ENCODE measurements around the gene CAB39.

CAB39 gene

DNA sequence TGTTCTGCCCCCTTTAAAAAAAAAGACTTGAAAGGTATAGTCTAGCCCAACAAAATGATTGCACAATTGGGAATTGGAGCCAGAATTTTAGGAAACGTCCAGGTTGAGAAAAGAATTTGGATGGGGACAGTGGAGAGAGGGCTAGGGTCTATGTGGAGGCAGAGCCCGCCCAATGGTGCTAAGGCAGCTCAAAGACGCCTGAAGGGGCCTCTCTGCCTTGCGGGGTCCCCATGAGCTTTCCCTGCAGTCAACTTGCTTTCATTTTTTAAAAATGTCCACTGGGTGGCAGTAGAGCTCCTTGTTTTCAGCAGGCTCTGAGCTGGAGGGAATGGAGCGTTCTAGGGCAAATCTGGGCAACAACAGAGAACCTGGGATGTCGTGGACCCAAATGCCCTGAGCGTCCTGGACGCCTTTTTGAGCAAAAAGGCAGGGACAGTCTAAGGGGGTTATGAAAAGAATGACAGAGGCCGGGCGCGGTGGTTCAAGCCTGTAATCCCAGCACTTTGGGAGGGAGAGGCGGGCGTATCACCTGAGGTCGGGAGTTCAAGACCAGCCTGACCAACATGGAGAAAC lies 111.8 kb downstream of the CAB39 start:
- ATAC-seq: peak; percentile 97
- no peak for TF ChIP-seq BACH2 (CRISPR knock-in tag; IDR thresholded peaks at IDR 0.05; ENCODE audit: borderline replicate concordance)
- TF ChIP-seq, protein P1, sequence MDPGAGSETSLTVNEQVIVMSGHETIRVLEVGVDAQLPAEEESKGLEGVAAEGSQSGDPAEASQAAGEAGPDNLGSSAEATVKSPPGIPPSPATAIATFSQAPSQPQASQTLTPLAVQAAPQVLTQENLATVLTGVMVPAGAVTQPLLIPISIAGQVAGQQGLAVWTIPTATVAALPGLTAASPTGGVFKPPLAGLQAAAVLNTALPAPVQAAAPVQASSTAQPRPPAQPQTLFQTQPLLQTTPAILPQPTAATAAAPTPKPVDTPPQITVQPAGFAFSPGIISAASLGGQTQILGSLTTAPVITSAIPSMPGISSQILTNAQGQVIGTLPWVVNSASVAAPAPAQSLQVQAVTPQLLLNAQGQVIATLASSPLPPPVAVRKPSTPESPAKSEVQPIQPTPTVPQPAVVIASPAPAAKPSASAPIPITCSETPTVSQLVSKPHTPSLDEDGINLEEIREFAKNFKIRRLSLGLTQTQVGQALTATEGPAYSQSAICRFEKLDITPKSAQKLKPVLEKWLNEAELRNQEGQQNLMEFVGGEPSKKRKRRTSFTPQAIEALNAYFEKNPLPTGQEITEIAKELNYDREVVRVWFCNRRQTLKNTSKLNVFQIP (CRISPR knock-in tag; IDR thresholded peaks at IDR 0.05; ENCODE audit: borderline replicate concordance, low read depth): no peak
- no peak for TF ChIP-seq ZNF8 (CRISPR knock-in tag; IDR thresholded peaks at IDR 0.05)
- no peak for TF ChIP-seq ARNTL (CRISPR knock-in tag; IDR thresholded peaks at IDR 0.05; ENCODE audit: borderline replicate concordance, low read depth)
- TF ChIP-seq, protein P2, sequence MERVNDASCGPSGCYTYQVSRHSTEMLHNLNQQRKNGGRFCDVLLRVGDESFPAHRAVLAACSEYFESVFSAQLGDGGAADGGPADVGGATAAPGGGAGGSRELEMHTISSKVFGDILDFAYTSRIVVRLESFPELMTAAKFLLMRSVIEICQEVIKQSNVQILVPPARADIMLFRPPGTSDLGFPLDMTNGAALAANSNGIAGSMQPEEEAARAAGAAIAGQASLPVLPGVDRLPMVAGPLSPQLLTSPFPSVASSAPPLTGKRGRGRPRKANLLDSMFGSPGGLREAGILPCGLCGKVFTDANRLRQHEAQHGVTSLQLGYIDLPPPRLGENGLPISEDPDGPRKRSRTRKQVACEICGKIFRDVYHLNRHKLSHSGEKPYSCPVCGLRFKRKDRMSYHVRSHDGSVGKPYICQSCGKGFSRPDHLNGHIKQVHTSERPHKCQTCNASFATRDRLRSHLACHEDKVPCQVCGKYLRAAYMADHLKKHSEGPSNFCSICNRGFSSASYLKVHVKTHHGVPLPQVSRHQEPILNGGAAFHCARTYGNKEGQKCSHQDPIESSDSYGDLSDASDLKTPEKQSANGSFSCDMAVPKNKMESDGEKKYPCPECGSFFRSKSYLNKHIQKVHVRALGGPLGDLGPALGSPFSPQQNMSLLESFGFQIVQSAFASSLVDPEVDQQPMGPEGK (CRISPR knock-in tag; IDR thresholded peaks at IDR 0.05; ENCODE audit: borderline replicate concordance): no peak
- TF ChIP-seq SNAI2 (CRISPR knock-in tag; IDR thresholded peaks at IDR 0.05): no peak
- no peak for TF ChIP-seq ZFP3 (CRISPR knock-in tag; IDR thresholded peaks at IDR 0.05)
- no peak for TF ChIP-seq ZC3H10 (CRISPR knock-in tag; IDR thresholded peaks at IDR 0.05)
- no peak for TF ChIP-seq ZFP30 (CRISPR knock-in tag; IDR thresholded peaks at IDR 0.05)
- TF ChIP-seq, protein P3, sequence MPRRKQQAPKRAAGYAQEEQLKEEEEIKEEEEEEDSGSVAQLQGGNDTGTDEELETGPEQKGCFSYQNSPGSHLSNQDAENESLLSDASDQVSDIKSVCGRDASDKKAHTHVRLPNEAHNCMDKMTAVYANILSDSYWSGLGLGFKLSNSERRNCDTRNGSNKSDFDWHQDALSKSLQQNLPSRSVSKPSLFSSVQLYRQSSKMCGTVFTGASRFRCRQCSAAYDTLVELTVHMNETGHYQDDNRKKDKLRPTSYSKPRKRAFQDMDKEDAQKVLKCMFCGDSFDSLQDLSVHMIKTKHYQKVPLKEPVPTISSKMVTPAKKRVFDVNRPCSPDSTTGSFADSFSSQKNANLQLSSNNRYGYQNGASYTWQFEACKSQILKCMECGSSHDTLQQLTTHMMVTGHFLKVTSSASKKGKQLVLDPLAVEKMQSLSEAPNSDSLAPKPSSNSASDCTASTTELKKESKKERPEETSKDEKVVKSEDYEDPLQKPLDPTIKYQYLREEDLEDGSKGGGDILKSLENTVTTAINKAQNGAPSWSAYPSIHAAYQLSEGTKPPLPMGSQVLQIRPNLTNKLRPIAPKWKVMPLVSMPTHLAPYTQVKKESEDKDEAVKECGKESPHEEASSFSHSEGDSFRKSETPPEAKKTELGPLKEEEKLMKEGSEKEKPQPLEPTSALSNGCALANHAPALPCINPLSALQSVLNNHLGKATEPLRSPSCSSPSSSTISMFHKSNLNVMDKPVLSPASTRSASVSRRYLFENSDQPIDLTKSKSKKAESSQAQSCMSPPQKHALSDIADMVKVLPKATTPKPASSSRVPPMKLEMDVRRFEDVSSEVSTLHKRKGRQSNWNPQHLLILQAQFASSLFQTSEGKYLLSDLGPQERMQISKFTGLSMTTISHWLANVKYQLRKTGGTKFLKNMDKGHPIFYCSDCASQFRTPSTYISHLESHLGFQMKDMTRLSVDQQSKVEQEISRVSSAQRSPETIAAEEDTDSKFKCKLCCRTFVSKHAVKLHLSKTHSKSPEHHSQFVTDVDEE (CRISPR knock-in tag; IDR thresholded peaks at IDR 0.05): no peak
- TF ChIP-seq RARB (CRISPR knock-in tag; IDR thresholded peaks at IDR 0.05): no peak
- TF ChIP-seq ISL1 (CRISPR knock-in tag; IDR thresholded peaks at IDR 0.05): no peak
- no peak for TF ChIP-seq TCF4 (CRISPR knock-in tag; IDR thresholded peaks at IDR 0.05; ENCODE audit: borderline replicate concordance)
- TF ChIP-seq, protein P4, sequence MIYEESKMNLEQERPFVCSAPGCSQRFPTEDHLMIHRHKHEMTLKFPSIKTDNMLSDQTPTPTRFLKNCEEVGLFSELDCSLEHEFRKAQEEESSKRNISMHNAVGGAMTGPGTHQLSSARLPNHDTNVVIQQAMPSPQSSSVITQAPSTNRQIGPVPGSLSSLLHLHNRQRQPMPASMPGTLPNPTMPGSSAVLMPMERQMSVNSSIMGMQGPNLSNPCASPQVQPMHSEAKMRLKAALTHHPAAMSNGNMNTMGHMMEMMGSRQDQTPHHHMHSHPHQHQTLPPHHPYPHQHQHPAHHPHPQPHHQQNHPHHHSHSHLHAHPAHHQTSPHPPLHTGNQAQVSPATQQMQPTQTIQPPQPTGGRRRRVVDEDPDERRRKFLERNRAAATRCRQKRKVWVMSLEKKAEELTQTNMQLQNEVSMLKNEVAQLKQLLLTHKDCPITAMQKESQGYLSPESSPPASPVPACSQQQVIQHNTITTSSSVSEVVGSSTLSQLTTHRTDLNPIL (CRISPR knock-in tag; IDR thresholded peaks at IDR 0.05; ENCODE audit: low read depth): no peak
- TF ChIP-seq PPARA (CRISPR knock-in tag; IDR thresholded peaks at IDR 0.05; ENCODE audit: borderline replicate concordance): no peak

DNA sequence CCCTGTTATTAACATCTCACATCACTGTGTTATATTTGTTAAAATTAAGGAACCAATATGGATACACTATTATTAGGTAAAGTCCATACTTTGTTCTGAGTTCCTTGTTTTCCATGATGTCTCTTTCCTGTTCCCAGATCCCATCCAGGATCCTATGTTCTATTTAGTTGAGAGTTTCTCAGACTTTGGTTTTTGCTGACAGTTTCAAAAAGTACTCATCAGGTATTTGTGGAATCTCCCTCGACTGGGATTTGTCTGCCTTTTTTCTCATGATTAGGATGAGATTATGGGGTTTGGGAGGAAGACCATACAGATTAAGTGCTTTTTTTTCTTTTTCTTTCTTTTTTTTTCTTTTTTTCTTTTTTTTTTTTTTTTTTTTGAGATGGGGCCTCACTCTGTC lies 112.7 kb downstream of the CAB39 start:
- ATAC-seq: no peak
- TF ChIP-seq ZNF70 (CRISPR knock-in tag; IDR thresholded peaks at IDR 0.05): no peak
- TF ChIP-seq, protein P2 (CRISPR knock-in tag; IDR thresholded peaks at IDR 0.05; ENCODE audit: borderline replicate concordance): no peak
- TF ChIP-seq GLIS3 (CRISPR knock-in tag; IDR thresholded peaks at IDR 0.05): no peak
- TF ChIP-seq SNAI2 (CRISPR knock-in tag; IDR thresholded peaks at IDR 0.05): no peak
- no peak for TF ChIP-seq ZNF565 (CRISPR knock-in tag; conservative IDR thresholded peaks at IDR 0.05; ENCODE audit: low read depth)
- no peak for TF ChIP-seq ARNTL (CRISPR knock-in tag; IDR thresholded peaks at IDR 0.05; ENCODE audit: borderline replicate concordance, low read depth)
- no peak for TF ChIP-seq BACH2 (CRISPR knock-in tag; IDR thresholded peaks at IDR 0.05; ENCODE audit: borderline replicate concordance)
- TF ChIP-seq, protein P5, sequence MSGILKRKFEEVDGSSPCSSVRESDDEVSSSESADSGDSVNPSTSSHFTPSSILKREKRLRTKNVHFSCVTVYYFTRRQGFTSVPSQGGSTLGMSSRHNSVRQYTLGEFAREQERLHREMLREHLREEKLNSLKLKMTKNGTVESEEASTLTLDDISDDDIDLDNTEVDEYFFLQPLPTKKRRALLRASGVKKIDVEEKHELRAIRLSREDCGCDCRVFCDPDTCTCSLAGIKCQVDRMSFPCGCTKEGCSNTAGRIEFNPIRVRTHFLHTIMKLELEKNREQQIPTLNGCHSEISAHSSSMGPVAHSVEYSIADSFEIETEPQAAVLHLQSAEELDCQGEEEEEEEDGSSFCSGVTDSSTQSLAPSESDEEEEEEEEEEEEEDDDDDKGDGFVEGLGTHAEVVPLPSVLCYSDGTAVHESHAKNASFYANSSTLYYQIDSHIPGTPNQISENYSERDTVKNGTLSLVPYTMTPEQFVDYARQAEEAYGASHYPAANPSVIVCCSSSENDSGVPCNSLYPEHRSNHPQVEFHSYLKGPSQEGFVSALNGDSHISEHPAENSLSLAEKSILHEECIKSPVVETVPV (CRISPR knock-in tag; IDR thresholded peaks at IDR 0.05): no peak
- no peak for TF ChIP-seq ZFP3 (CRISPR knock-in tag; IDR thresholded peaks at IDR 0.05)
- no peak for TF ChIP-seq CSDC2 (CRISPR knock-in tag; IDR thresholded peaks at IDR 0.05)
- TF ChIP-seq, protein P3 (CRISPR knock-in tag; IDR thresholded peaks at IDR 0.05): no peak
- no peak for TF ChIP-seq ZFP30 (CRISPR knock-in tag; IDR thresholded peaks at IDR 0.05)
- TF ChIP-seq ZC3H10 (CRISPR knock-in tag; IDR thresholded peaks at IDR 0.05): no peak
- no peak for TF ChIP-seq ESRRG (CRISPR knock-in tag; IDR thresholded peaks at IDR 0.05)
- TF ChIP-seq TOX (CRISPR knock-in tag; IDR thresholded peaks at IDR 0.05; ENCODE audit: borderline replicate concordance): no peak

Data from SK-N-SH treated with all-trans-retinoic acid at 6 μM for 48 hours (cell line).